Erythroblast (primary cell): Measurements from ENCODE around the gene PRKCE.

Source experiments
- GATA1 ChIP-seq: IDR thresholded peaks from 2 replicates; pipeline ENCODE4 v1.6.1; 2011; ENCODE audit warnings: low read depth, mild to moderate bottlenecking, control low read depth, low read length, moderate library complexity
- POLR2A ChIP-seq: IDR thresholded peaks from 2 replicates; pipeline ENCODE4 v1.6.1; 2011; ENCODE audit warnings: mild to moderate bottlenecking, low read length

DNA sequence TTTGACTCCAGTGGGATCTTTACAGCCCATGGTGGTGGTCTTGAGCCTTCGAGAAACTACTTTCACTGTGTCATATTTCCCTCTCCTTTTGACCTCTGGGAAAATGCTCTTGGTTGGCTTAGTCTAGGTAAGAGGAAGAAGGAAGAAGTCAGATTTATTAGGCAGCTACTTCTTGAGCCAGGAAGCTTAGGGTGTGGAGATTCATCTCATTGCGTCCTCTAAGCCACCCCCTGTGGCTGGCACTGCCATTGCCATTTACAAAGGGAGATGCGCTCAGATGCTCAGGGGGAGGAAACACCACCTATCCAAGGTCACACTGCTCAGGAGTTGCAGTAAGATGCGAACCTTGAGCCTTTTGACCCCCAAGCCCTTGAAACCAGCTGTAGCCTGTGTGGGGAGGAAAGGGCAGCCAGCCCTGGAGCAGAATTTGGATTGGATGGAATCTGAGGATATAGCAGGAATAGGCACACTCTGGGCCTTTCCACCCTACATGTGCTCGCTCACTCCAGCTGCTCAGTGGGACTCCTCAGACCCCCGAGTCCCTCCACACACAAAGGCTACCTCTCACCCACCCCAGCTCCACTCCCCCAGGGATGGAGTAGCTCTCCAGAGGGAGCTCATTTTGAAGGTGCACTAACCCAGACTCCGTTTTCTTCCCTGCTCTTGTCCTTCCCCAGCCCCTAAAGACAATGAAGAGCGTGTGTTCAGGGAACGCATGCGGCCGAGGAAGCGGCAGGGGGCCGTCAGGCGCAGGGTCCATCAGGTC is 324.5 kb downstream of the PRKCE start:
- no peak for TF ChIP-seq POLR2A
- no peak for TF ChIP-seq GATA1
